GM23338 (cell line): ENCODE measurements around the gene MALRD1. TPM values are rescaled to one million over a fixed set of nuclear protein-coding genes. Genes with fewer than 3 reads are reported as not detected.

Source experiments
- ATAC-seq: fragments of 200-7000 bp; cut with Tn5 transposase; 3 replicates; pipeline ENCODE4 v1.9.1; 2020
- DNase-seq: peaks from one replicate; pipeline ENCODE4 v3.0.0-alpha.2; 2015; ENCODE audit warnings: low spot score
- H2AFZ ChIP-seq: fragments of 200-600 bp; sonication (generic); 2 replicates; pipeline ENCODE4 v1.8.0; 2016; ENCODE audit warnings: antibody characterized with exemption, mild to moderate bottlenecking, moderate library complexity
- H3F3A ChIP-seq: fragments of 200-600 bp; sonication (generic); replicated peaks from 2 replicates; pipeline ENCODE4 v1.8.0; 2017; ENCODE audit warnings: antibody characterized with exemption, mixed run types, low read depth
- H3K27ac ChIP-seq: fragments of 200-600 bp; sonication (generic); 2 replicates; pipeline ENCODE4 v1.6.1; 2016; ENCODE audit warnings: low read depth
- H3K27me3 ChIP-seq: fragments of 200-600 bp; sonication (generic); 2 replicates; pipeline ENCODE4 v1.8.0; 2016; ENCODE audit warnings: mild to moderate bottlenecking, mixed run types, moderate library complexity; ENCODE audit not compliant: insufficient read depth
- H3K36me3 ChIP-seq: fragments of 200-600 bp; sonication (generic); 2 replicates; pipeline ENCODE4 v1.8.0; 2016; ENCODE audit warnings: mild to moderate bottlenecking; ENCODE audit not compliant: insufficient read depth
- H3K4me1 ChIP-seq: fragments of 200-600 bp; sonication (generic); 2 replicates; pipeline ENCODE4 v1.8.0; 2016; ENCODE audit warnings: mild to moderate bottlenecking, moderate library complexity; ENCODE audit not compliant: insufficient read depth
- H3K4me2 ChIP-seq: fragments of 200-600 bp; sonication (generic); 2 replicates; pipeline ENCODE4 v1.7.1; 2017; ENCODE audit warnings: mixed run types
- H3K4me3 ChIP-seq: fragments of 200-600 bp; sonication (generic); 2 replicates; pipeline ENCODE4 v1.6.1; 2016; ENCODE audit warnings: mixed run types
- H3K79me2 ChIP-seq: fragments of 200-600 bp; sonication (generic); replicated peaks from 2 replicates; pipeline ENCODE4 v1.8.0; 2017; ENCODE audit warnings: mild to moderate bottlenecking; ENCODE audit not compliant: insufficient read depth
- H3K9me2 ChIP-seq: fragments of 200-600 bp; sonication (generic); 2 replicates; pipeline ENCODE4 v1.8.0; 2017; ENCODE audit not compliant: insufficient read depth
- H4K20me1 ChIP-seq: fragments of 200-600 bp; sonication (generic); replicated peaks from 2 replicates; pipeline ENCODE4 v1.8.0; 2017; ENCODE audit warnings: mild to moderate bottlenecking; ENCODE audit not compliant: insufficient read depth
- H3K27ac Mint-ChIP-seq: 2 replicates; pipeline ENCODE4 v1.8.0; 2020; ENCODE audit warnings: inconsistent platforms, mild to moderate bottlenecking, moderate library complexity, mixed read lengths
- H3K27me3 Mint-ChIP-seq: 3 replicates; pipeline ENCODE4 v1.8.0; 2022; ENCODE audit warnings: low read depth, mild to moderate bottlenecking, moderate library complexity, mixed read lengths, inconsistent platforms; ENCODE audit not compliant: insufficient read depth, poor library complexity
- H3K36me3 Mint-ChIP-seq: 3 replicates; pipeline ENCODE4 v1.8.0; 2021; ENCODE audit warnings: low read depth, mild to moderate bottlenecking, inconsistent platforms, moderate library complexity, mixed read lengths
- H3K4me1 Mint-ChIP-seq: 3 replicates; pipeline ENCODE4 v1.8.0; 2020; ENCODE audit warnings: mild to moderate bottlenecking, inconsistent platforms, mixed read lengths
- H3K4me3 Mint-ChIP-seq: 3 replicates; pipeline ENCODE4 v1.8.0; 2021; ENCODE audit warnings: moderate library complexity, mild to moderate bottlenecking, inconsistent platforms, mixed read lengths
- H3K9me3 Mint-ChIP-seq: 3 replicates; pipeline ENCODE4 v1.8.0; 2020; ENCODE audit warnings: moderate library complexity, mild to moderate bottlenecking, inconsistent platforms, mixed read lengths
- CREB1 ChIP-seq: fragments of 250-450 bp; sonication (Bioruptor Pico); IDR thresholded peaks from 2 replicates; pipeline ENCODE4 v1.5.0; 2020; ENCODE audit warnings: low read depth, mild to moderate bottlenecking, moderate library complexity
- CTCF ChIP-seq, 2 experiments: fragments of 200-600 bp in 1 of 2; sonication (generic) in 1 of 2; conservative IDR thresholded peaks; 2 replicates each; pipeline versions ENCODE4 v1.5.1 to v1.6.1; 2016 to 2017; ENCODE audit warnings: antibody characterized with exemption in 2 of 2, low read depth in 2 of 2, mild to moderate bottlenecking in 2 of 2, moderate library complexity in 1 of 2
- EZH2 ChIP-seq: fragments of 200-600 bp; sonication (generic); IDR thresholded peaks from one replicate; pipeline ENCODE4 v1.8.0; 2017; ENCODE audit warnings: antibody characterized with exemption, mild to moderate bottlenecking, low read depth; ENCODE audit not compliant: unreplicated experiment
- EZH2phosphoT487 ChIP-seq: fragments of 200-600 bp; sonication (generic); IDR thresholded peaks from one replicate; pipeline ENCODE4 v1.8.1; 2018; ENCODE audit warnings: antibody characterized with exemption; ENCODE audit not compliant: unreplicated experiment
- NANOG ChIP-seq: IDR thresholded peaks from 2 replicates; pipeline ENCODE4 v1.6.1; 2016; ENCODE audit warnings: antibody characterized with exemption, borderline replicate concordance
- POLR2AphosphoS5 ChIP-seq: IDR thresholded peaks from 2 replicates; pipeline ENCODE4 v1.6.1; 2016; ENCODE audit warnings: antibody characterized with exemption, low read depth
- REST ChIP-seq: IDR thresholded peaks from one replicate; pipeline ENCODE4 v1.6.1; 2018; ENCODE audit warnings: antibody characterized with exemption; ENCODE audit not compliant: unreplicated experiment
- STAT1 ChIP-seq: IDR thresholded peaks from one replicate; pipeline ENCODE4 v1.6.1; 2016; ENCODE audit warnings: antibody characterized with exemption; ENCODE audit not compliant: unreplicated experiment
- ZNF114 ChIP-seq: fragments of 250-450 bp; sonication (Bioruptor Pico); IDR thresholded peaks from 2 replicates; pipeline ENCODE4 v1.5.0; 2020; ENCODE audit warnings: mild to moderate bottlenecking, moderate library complexity
- ZNF462 ChIP-seq: fragments of 250-450 bp; sonication (Bioruptor Pico); IDR thresholded peaks from 2 replicates; pipeline ENCODE4 v1.5.0; 2020; ENCODE audit warnings: mild to moderate bottlenecking, moderate library complexity
- polyA plus RNA-seq: library from polyadenylated mRNA; unstranded; fragments of >200 nt; fragmentation: Nextera tagmentation; extraction: Ambion mirVana; gene quantifications from 2 replicates; pipeline ENCODE4 v1.2.1, GENCODE V29; 2016
- total RNA-seq: library from RNA; depleted of rRNA; stranded (reverse); fragments of >200 nt; shearing (Covaris generic); gene quantifications from 2 replicates; pipeline ENCODE4 v1.2.3, GENCODE V29; 2014

MALRD1 gene
- total and polyA plus RNA-seq, 2 experiments from 2014 or later: 0.42 to 1.9 TPM

GRCh38 chr10:19724287-19724686 is 675.7 kb downstream of the MALRD1 start:
- Histone ChIP-seq H2AFZ (no peak overlapping the region), H3K36me3 (no peaks in the 10 kb centered on the region), H3K27me3 (no peaks in the 10 kb centered on the region), H3K4me3 (no peak overlapping the region), H3K4me1 (no peaks in the 10 kb centered on the region), H3F3A (no peaks in the 10 kb centered on the region), H3K9me2 (no peaks in the 10 kb centered on the region), H3K4me2 (no peak overlapping the region), H4K20me1 (no peaks in the 10 kb centered on the region), H3K27ac (no peak overlapping the region), H3K79me2 (no peaks in the 10 kb centered on the region)
- ATAC-seq (no peak), DNase-seq (no peak)
- peaks cover 2% of the 10 kb centered on the region for H3K27me3 Mint-ChIP-seq
- no peaks in the 10 kb centered on the region; the same call in 2 of the 3 replicates for H3K4me1 Mint-ChIP-seq
- H3K9me3 Mint-ChIP-seq: 0 out of 3 replicates have a peak, but pooled peaks cover 3% of the 10 kb centered on the region
- H3K4me3 Mint-ChIP-seq: no peak overlapping the region
- H3K36me3 Mint-ChIP-seq: no peaks in the 10 kb centered on the region
- TF ChIP-seq ZNF114 (CRISPR knock-in tag): no peak
- no peak for TF ChIP-seq EZH2
- no peak for TF ChIP-seq NANOG
- TF ChIP-seq STAT1: no peak
- TF ChIP-seq CREB1 (CRISPR knock-in tag): no peak
- TF ChIP-seq EZH2phosphoT487: no peak
- TF ChIP-seq ZNF462 (CRISPR knock-in tag): no peak
- no peak for TF ChIP-seq POLR2AphosphoS5
- no peak for TF ChIP-seq REST
- no peak for TF ChIP-seq CTCF (conservative IDR thresholded peaks at IDR 0.05; ENCODE audit: low read depth in 2 of 2)
- H3K27ac Mint-ChIP-seq: no peak overlapping the region
